ENCODE measurements around the gene ELL. TPM values are rescaled to one million over a fixed set of nuclear protein-coding genes. Genes with fewer than 3 reads are reported as not detected.

Gene ELL
- total and polyA plus RNA-seq, 9 of the 15 experiments (the other 6 are each of a cell fraction or from before 2014, with no cell fraction given): 0.24 to 22.5 (median 4.1) TPM

DNA sequence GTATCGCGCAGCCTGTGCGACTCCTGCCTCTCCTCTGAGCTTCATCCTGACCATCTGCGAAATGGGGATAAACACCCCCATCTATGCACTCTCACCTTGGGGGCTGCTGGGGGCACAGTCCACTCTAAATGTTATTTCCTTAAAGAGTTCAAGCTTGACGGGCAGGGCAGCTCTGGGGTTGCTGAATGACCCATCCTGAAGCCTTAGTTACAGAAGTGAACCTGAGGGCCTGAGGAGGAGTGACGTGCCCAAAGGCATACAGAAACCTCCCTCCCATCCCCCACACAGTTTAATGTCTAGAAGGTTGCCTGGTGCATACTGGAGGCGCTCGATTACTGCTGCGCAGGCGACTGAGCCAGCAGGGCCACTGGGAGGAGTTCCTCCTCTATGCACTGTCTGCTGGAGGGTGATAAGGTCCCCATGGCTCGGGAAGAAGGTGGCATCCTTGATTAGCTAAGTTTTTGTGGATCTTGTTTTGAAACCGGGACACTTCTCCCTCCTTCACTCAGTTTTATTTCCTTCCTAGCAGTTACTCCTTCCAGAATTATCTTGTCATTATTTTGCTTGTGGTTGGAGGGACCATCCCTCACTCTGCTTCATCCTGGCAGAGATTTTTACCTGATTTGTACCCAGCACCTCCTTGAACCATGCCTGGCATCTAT is 22.1 kb upstream of the ELL start (continued):
- TF ChIP-seq, protein P1, sequence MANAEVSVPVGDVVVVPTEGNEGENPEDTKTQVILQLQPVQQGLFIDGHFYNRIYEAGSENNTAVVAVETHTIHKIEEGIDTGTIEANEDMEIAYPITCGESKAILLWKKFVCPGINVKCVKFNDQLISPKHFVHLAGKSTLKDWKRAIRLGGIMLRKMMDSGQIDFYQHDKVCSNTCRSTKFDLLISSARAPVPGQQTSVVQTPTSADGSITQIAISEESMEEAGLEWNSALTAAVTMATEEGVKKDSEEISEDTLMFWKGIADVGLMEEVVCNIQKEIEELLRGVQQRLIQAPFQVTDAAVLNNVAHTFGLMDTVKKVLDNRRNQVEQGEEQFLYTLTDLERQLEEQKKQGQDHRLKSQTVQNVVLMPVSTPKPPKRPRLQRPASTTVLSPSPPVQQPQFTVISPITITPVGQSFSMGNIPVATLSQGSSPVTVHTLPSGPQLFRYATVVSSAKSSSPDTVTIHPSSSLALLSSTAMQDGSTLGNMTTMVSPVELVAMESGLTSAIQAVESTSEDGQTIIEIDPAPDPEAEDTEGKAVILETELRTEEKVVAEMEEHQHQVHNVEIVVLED (CRISPR knock-in tag; IDR thresholded peaks at IDR 0.05): no peak
- no peak for TF ChIP-seq TAF7 (tag; IDR thresholded peaks at IDR 0.05)
- TF ChIP-seq, protein P2, sequence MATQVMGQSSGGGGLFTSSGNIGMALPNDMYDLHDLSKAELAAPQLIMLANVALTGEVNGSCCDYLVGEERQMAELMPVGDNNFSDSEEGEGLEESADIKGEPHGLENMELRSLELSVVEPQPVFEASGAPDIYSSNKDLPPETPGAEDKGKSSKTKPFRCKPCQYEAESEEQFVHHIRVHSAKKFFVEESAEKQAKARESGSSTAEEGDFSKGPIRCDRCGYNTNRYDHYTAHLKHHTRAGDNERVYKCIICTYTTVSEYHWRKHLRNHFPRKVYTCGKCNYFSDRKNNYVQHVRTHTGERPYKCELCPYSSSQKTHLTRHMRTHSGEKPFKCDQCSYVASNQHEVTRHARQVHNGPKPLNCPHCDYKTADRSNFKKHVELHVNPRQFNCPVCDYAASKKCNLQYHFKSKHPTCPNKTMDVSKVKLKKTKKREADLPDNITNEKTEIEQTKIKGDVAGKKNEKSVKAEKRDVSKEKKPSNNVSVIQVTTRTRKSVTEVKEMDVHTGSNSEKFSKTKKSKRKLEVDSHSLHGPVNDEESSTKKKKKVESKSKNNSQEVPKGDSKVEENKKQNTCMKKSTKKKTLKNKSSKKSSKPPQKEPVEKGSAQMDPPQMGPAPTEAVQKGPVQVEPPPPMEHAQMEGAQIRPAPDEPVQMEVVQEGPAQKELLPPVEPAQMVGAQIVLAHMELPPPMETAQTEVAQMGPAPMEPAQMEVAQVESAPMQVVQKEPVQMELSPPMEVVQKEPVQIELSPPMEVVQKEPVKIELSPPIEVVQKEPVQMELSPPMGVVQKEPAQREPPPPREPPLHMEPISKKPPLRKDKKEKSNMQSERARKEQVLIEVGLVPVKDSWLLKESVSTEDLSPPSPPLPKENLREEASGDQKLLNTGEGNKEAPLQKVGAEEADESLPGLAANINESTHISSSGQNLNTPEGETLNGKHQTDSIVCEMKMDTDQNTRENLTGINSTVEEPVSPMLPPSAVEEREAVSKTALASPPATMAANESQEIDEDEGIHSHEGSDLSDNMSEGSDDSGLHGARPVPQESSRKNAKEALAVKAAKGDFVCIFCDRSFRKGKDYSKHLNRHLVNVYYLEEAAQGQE (IDR thresholded peaks at IDR 0.05; ENCODE audit: borderline replicate concordance): peak; percentile 66; the same call in 1 of the 2 replicates
- TF ChIP-seq, protein P2 (CRISPR knock-in tag; IDR thresholded peaks at IDR 0.05; ENCODE audit: low read depth): no peak
- TF ChIP-seq NONO (IDR thresholded peaks at IDR 0.05; ENCODE audit: low read depth in 2 of 2, low read length in 1 of 2): peak in 1 of 2 experiments; percentile 65; a peak in 1 of 4 replicates
- peak; percentile 7 to 96; a peak in 3 of 4 replicates for TF ChIP-seq HDAC1 (IDR thresholded peaks at IDR 0.05)
- TF ChIP-seq ZNF41 (CRISPR knock-in tag; conservative IDR thresholded peaks at IDR 0.05): no peak
- peak; percentile 96 for TF ChIP-seq LEF1 (IDR thresholded peaks at IDR 0.05)
- TF ChIP-seq CBX1 (IDR thresholded peaks at IDR 0.05; ENCODE audit: low read depth): no peak
- no peak for TF ChIP-seq EZH2 (IDR thresholded peaks at IDR 0.05; ENCODE audit: borderline replicate concordance, low read depth, low read length)
- peak; percentile 98 for TF ChIP-seq DPF2 (IDR thresholded peaks at IDR 0.05)
- TF ChIP-seq HNRNPK (IDR thresholded peaks at IDR 0.05; ENCODE audit: low read depth, low read length, poor library complexity, severe bottlenecking): no peak
- no peak for TF ChIP-seq DLX4 (CRISPR knock-in tag; IDR thresholded peaks at IDR 0.05)
- TF ChIP-seq ZNF140 (CRISPR knock-in tag; IDR thresholded peaks at IDR 0.05): no peak
- no peak for TF ChIP-seq ZNF830 (CRISPR knock-in tag; IDR thresholded peaks at IDR 0.05)
- TF ChIP-seq BRD9 (IDR thresholded peaks at IDR 0.05; ENCODE audit: low read depth, partially characterized antibody): peak; percentile 76
- peak; percentile 59 for TF ChIP-seq RBFOX2 (IDR thresholded peaks at IDR 0.05; ENCODE audit: low read depth, low read length)
